SK-N-SH (cell line): Measurements from ENCODE around the gene NRP2. TPM values are rescaled to one million over a fixed set of nuclear protein-coding genes. Genes with fewer than 3 reads are reported as not detected.

Source experiments
- CTCF ChIA-PET: fragments of 300-600, 350-600 bp; formaldehyde crosslinking; extraction: SDS; loops from one replicate; lab custom pipeline; 2021; lab: Yijun Ruan, JAX
- POLR2A ChIA-PET: fragments of 350-600 bp; sonication (Branson Sonifier 250); formaldehyde crosslinking; extraction: SDS; loops from one replicate; lab custom pipeline; 2020; ENCODE audit warnings: antibody characterized with exemption, inconsistent platforms; lab: Yijun Ruan, JAX
- DNase-seq: peaks from one replicate; pipeline ENCODE4 v3.0.0; 2012
- H2AFZ ChIP-seq: fragments of 200-600 bp; sonication (generic); 2 replicates; pipeline ENCODE4 v1.8.1; 2016; ENCODE audit warnings: antibody characterized with exemption, mild to moderate bottlenecking, low read depth
- H3F3A ChIP-seq: fragments of 200-600 bp; sonication (generic); replicated peaks from 2 replicates; pipeline ENCODE3; 2016; ENCODE audit warnings: antibody characterized with exemption, mild to moderate bottlenecking; ENCODE audit not compliant: insufficient read depth
- H3K27ac ChIP-seq, 2 experiments: fragments of 200-500 bp in 1 of 2; fragments of 200-600 bp in 1 of 2; sonication (Bioruptor generic) in 1 of 2; sonication (generic), shearing (Covaris generic) in 1 of 2; 2 replicates each; pipeline versions ENCODE4 v1.5.1 to v1.6.1; 2014 to 2016; ENCODE audit warnings: low read depth in 2 of 2, inconsistent platforms in 1 of 2, low read length in 1 of 2, mild to moderate bottlenecking in 1 of 2, mixed read lengths in 1 of 2
- H3K27me3 ChIP-seq: fragments of 200-600 bp; sonication (generic), shearing (Covaris generic); 2 replicates; pipeline ENCODE4 v1.6.1; 2016; ENCODE audit warnings: mixed run types; ENCODE audit not compliant: insufficient read depth
- H3K36me3 ChIP-seq, 2 experiments: fragments of 200-500 bp in 1 of 2; fragments of 200-600 bp in 1 of 2; sonication (Bioruptor generic) in 1 of 2; sonication (generic) in 1 of 2; replicated peaks in 1 of 2; 2 replicates each; pipeline versions ENCODE3 to v1.5.1; 2014 to 2016; ENCODE audit warnings: low read length in 1 of 2, mild to moderate bottlenecking in 1 of 2; ENCODE audit not compliant: insufficient read depth in 2 of 2, control insufficient read depth in 1 of 2
- H3K4me1 ChIP-seq, 2 experiments: fragments of 200-500 bp in 1 of 2; fragments of 200-600 bp in 1 of 2; sonication (Bioruptor generic) in 1 of 2; sonication (generic), shearing (Covaris generic) in 1 of 2; 2 replicates each; pipeline versions ENCODE4 v1.5.1 to v1.6.1; 2014 to 2016; ENCODE audit warnings: low read depth in 1 of 2, low read length in 1 of 2, mixed run types in 1 of 2; ENCODE audit not compliant: insufficient read depth in 2 of 2, control insufficient read depth in 1 of 2
- H3K4me2 ChIP-seq: fragments of 200-600 bp; sonication (generic), shearing (Covaris generic); 2 replicates; pipeline ENCODE4 v1.6.1; 2017; ENCODE audit warnings: mixed run types
- H3K4me3 ChIP-seq, 2 experiments: fragments of 200-500 bp in 1 of 2; fragments of 200-600 bp in 1 of 2; sonication (Bioruptor generic) in 1 of 2; sonication (generic), shearing (Covaris generic) in 1 of 2; 2 replicates each; pipeline versions ENCODE4 v1.5.1 to v1.8.1; 2014 to 2016; ENCODE audit warnings: low read depth in 2 of 2, inconsistent platforms in 1 of 2, low read length in 1 of 2, mild to moderate bottlenecking in 1 of 2, mixed read lengths in 1 of 2, moderate library complexity in 1 of 2
- H3K79me2 ChIP-seq: fragments of 200-600 bp; sonication (generic); 2 replicates; pipeline ENCODE4 v1.8.1; 2017; ENCODE audit warnings: mild to moderate bottlenecking; ENCODE audit not compliant: insufficient read depth
- H3K9ac ChIP-seq: fragments of 200-600 bp; sonication (generic); 2 replicates; pipeline ENCODE4 v1.6.1; 2017; ENCODE audit warnings: mixed run types
- H3K9me2 ChIP-seq: fragments of 200-600 bp; sonication (generic); 2 replicates; pipeline ENCODE4 v1.6.1; 2017; ENCODE audit warnings: mixed run types
- H3K9me3 ChIP-seq: fragments of 200-600 bp; sonication (generic); 2 replicates; pipeline ENCODE4 v1.6.1; 2017; ENCODE audit warnings: mixed run types, mild to moderate bottlenecking, moderate library complexity
- H4K20me1 ChIP-seq: fragments of 200-600 bp; sonication (generic); 2 replicates; pipeline ENCODE4 v1.6.1; 2017; ENCODE audit warnings: mild to moderate bottlenecking, mixed run types; ENCODE audit not compliant: insufficient read depth
- EP300 ChIP-seq, 2 experiments: IDR thresholded peaks; 2 replicates each; pipeline versions ENCODE4 v1.4.0 to v1.6.1; 2012; ENCODE audit warnings: borderline replicate concordance in 1 of 2, low read depth in 1 of 2, low read length in 1 of 2
- FOSL2 ChIP-seq: IDR thresholded peaks from 2 replicates; pipeline ENCODE4 v1.4.0; 2012; ENCODE audit warnings: low read depth, mild to moderate bottlenecking, moderate library complexity, borderline replicate concordance
- FOXM1 ChIP-seq: IDR thresholded peaks from 2 replicates; pipeline ENCODE4 v1.4.0; 2012; ENCODE audit warnings: low read depth, mild to moderate bottlenecking
- GABPA ChIP-seq: IDR thresholded peaks from 2 replicates; pipeline ENCODE4 v1.4.0; 2012; ENCODE audit warnings: low read depth, mild to moderate bottlenecking
- GATA2 ChIP-seq: sonication (generic); formaldehyde crosslinking; IDR thresholded peaks from 2 replicates; pipeline ENCODE4 v1.5.0; 2020; ENCODE audit warnings: mild to moderate bottlenecking, missing genetic modification reagents
- IRF3 ChIP-seq: fragments of 150-350 bp; IDR thresholded peaks from 2 replicates; pipeline ENCODE4 v1.6.1; 2016; ENCODE audit warnings: mild to moderate bottlenecking, low read depth, low read length
- JUND ChIP-seq: IDR thresholded peaks from 2 replicates; pipeline ENCODE4 v1.4.0; 2012
- MEF2A ChIP-seq: IDR thresholded peaks from 2 replicates; pipeline ENCODE4 v1.4.0; 2012; ENCODE audit warnings: low read depth, borderline replicate concordance
- PBX3 ChIP-seq: IDR thresholded peaks from 2 replicates; pipeline ENCODE4; 2012
- RAD21 ChIP-seq: IDR thresholded peaks from 2 replicates; pipeline ENCODE4 v1.6.1; 2012; ENCODE audit warnings: mild to moderate bottlenecking, low read length
- RCOR1 ChIP-seq: fragments of 150-350 bp; IDR thresholded peaks from 2 replicates; pipeline ENCODE4 v1.6.1; 2017; ENCODE audit warnings: antibody characterized with exemption, low read length
- REST ChIP-seq: IDR thresholded peaks from 2 replicates; pipeline ENCODE4 v1.6.1; 2012; ENCODE audit warnings: mild to moderate bottlenecking, low read depth, low read length, moderate library complexity
- TAF1 ChIP-seq: IDR thresholded peaks from 2 replicates; pipeline ENCODE4 v1.6.1; 2012; ENCODE audit warnings: low read depth, mild to moderate bottlenecking, low read length, moderate library complexity, borderline replicate concordance
- TCF12 ChIP-seq: IDR thresholded peaks from 2 replicates; pipeline ENCODE4 v1.4.0; 2012
- USF1 ChIP-seq: IDR thresholded peaks from 2 replicates; pipeline ENCODE4 v1.4.0; 2012; ENCODE audit warnings: low read depth, borderline replicate concordance
- USF2 ChIP-seq: fragments of 150-350 bp; IDR thresholded peaks from 2 replicates; pipeline ENCODE4 v1.6.1; 2017; ENCODE audit warnings: antibody characterized with exemption, low read length, low read depth, borderline replicate concordance
- WGBS: methylation state at CpG from one replicate; pipeline ENCODE4 v1.1.6; 2017; ENCODE audit warnings: low lambda C conversion rate; 5-methylcytosine and 5-hydroxymethylcytosine counted together
- polyA plus RNA-seq, 3 experiments: library from polyadenylated mRNA; depleted of rRNA; stranded (reverse); fragments of >200 nt; gene quantifications; 2 replicates each; pipeline ENCODE4 v1.2.3, GENCODE V29; 2012

NRP2 gene
- polyA plus RNA-seq, 1 of the 3 experiments (the other 2 are of a cell fraction) = 68.8 TPM

- ChIA-PET CTCF (interaction anchor here (0.9 kb wide), 1 partner anchor 138 kb away, joined by 3 read pairs; no protein-coding TSS in a partner anchor), POLR2A (no interaction called here)
- Histone ChIP-seq H2AFZ (no peak overlapping the region), H3K4me3 (no peak overlapping the region), H3K4me1 (no peaks in the 10 kb centered on the region; a peak in 1 of 4 replicates), H3K9me3 (no peaks in the 10 kb centered on the region), H3K9ac (no peak overlapping the region), H3K36me3 (no peaks in the 10 kb centered on the region), H3F3A (no peaks in the 10 kb centered on the region), H3K9me2 (no peaks in the 10 kb centered on the region), H3K27ac (no peak overlapping the region), H4K20me1 (no peaks in the 10 kb centered on the region), H3K79me2 (no peaks in the 10 kb centered on the region), H3K4me2 (no peak overlapping the region), H3K27me3 (no peaks in the 10 kb centered on the region)
- TF ChIP-seq FOSL2 (no peak), REST (no peak)
- no peak for DNase-seq
- WGBS = 100% methylated on average over 3 of the region's 3 CpGs
These were observed 105.5 kb downstream of the NRP2 start for GRCh38 chr2:205787761-205788160.

- ChIA-PET POLR2A (no interaction called here), CTCF (no interaction called here)
- Histone ChIP-seq H3K27ac (no peak overlapping the region), H3K4me1 (no peaks in the 10 kb centered on the region; a peak in 2 of 4 replicates), H3F3A (no peaks in the 10 kb centered on the region), H4K20me1 (no peaks in the 10 kb centered on the region), H3K27me3 (no peaks in the 10 kb centered on the region), H3K4me3 (no peak overlapping the region), H3K9ac (no peak overlapping the region), H3K9me3 (no peaks in the 10 kb centered on the region), H3K4me2 (no peak overlapping the region), H3K36me3 (peaks cover 0 to 7% of the 10 kb centered on the region in 2 experiments), H2AFZ (no peak overlapping the region), H3K9me2 (no peaks in the 10 kb centered on the region), H3K79me2 (no peaks in the 10 kb centered on the region)
- no peak for DNase-seq
- 100% methylated on average over 1 of the region's 1 CpG for WGBS
- no peak for TF ChIP-seq MEF2A
- TF ChIP-seq FOXM1 = no peak
- no peak for TF ChIP-seq USF2
- no peak for TF ChIP-seq EP300 (IDR thresholded peaks at IDR 0.05; ENCODE audit: borderline replicate concordance in 1 of 2, low read depth in 1 of 2, low read length in 1 of 2)
- TF ChIP-seq TAF1 = no peak
- no peak for TF ChIP-seq IRF3
- no peak for TF ChIP-seq JUND
- TF ChIP-seq RCOR1 = no peak
- TF ChIP-seq RAD21 = no peak
- TF ChIP-seq PBX3 = no peak
- TF ChIP-seq TCF12 = no peak
- no peak for TF ChIP-seq GATA2 (CRISPR knock-in tag)
- no peak for TF ChIP-seq GABPA
- no peak for TF ChIP-seq USF1
These were observed 107.6 kb downstream of the NRP2 start for GRCh38 chr2:205789906-205790305.
